Ovary (tissue), 3 donors: ENCODE results near the gene ITSN1.

Experiments
- CTCF ChIP-seq, 3 donors: fragments of 450-650 bp in 2 of 3; fragments of 200-600 bp in 1 of 3; IDR thresholded peaks; one replicate each; pipeline versions ENCODE4 v1.5.1 to v1.8.0; 2016 to 2022; ENCODE audit warnings: antibody characterized with exemption in 3 of 3, mild to moderate bottlenecking in 1 of 3
- POLR2A ChIP-seq: fragments of 450-650 bp; IDR thresholded peaks from one replicate; pipeline ENCODE4 v1.6.1; 2017; ENCODE audit warnings: antibody characterized with exemption, mild to moderate bottlenecking, moderate library complexity
- donor health status: DM: no; HTN: no; CAD: no.

GRCh38 chr21:33821503-33822322 is 179.4 kb downstream of the ITSN1 start:
- TF ChIP-seq POLR2A (no peak), CTCF (IDR thresholded peaks at IDR 0.05) (no peak)
